ENCODE data around the gene SLIT3.

DNA sequence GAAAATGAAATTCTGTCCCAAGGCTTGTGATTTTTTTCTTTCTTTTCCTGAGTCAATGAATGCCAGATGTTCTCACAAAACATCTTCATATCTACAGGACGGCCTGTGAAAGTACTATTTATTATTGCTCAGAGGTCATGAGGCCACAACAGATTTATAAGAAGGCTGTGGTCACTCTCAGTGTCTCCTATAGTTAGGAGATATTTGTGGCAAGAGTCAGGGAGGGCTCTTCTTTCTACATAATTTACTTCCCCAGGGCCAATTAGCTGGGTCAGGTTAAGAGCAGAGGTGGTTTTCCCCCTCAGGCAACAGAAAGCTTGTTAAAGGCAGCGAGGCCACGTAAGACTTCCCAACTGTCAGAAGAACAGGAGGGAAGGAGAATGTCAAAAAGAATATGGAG is 248.7 kb downstream of the SLIT3 start:
- TF ChIP-seq RFX5 (IDR thresholded peaks at IDR 0.05; ENCODE audit: low read depth, low read length) (no peak), STAG1 (CRISPR knock-in tag; IDR thresholded peaks at IDR 0.05; ENCODE audit: borderline replicate concordance) (no peak), U2AF1 (optimal IDR thresholded peaks at IDR 0.05; ENCODE audit: low read depth, low read length) (no peak), EZH2 (IDR thresholded peaks at IDR 0.05; ENCODE audit: borderline replicate concordance, low read depth, low read length) (no peak), ARHGAP35 (IDR thresholded peaks at IDR 0.05; ENCODE audit: partially characterized antibody) (no peak)
- TF ChIP-seq, protein P1, sequence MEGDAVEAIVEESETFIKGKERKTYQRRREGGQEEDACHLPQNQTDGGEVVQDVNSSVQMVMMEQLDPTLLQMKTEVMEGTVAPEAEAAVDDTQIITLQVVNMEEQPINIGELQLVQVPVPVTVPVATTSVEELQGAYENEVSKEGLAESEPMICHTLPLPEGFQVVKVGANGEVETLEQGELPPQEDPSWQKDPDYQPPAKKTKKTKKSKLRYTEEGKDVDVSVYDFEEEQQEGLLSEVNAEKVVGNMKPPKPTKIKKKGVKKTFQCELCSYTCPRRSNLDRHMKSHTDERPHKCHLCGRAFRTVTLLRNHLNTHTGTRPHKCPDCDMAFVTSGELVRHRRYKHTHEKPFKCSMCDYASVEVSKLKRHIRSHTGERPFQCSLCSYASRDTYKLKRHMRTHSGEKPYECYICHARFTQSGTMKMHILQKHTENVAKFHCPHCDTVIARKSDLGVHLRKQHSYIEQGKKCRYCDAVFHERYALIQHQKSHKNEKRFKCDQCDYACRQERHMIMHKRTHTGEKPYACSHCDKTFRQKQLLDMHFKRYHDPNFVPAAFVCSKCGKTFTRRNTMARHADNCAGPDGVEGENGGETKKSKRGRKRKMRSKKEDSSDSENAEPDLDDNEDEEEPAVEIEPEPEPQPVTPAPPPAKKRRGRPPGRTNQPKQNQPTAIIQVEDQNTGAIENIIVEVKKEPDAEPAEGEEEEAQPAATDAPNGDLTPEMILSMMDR (IDR thresholded peaks at IDR 0.05 in 2 of 3, conservative IDR thresholded peaks at IDR 0.05 in 1 of 3; ENCODE audit: insufficient read depth in 2 of 3, low read depth in 1 of 3, low read length in 3 of 3), result no peak
- TF ChIP-seq, protein P2, sequence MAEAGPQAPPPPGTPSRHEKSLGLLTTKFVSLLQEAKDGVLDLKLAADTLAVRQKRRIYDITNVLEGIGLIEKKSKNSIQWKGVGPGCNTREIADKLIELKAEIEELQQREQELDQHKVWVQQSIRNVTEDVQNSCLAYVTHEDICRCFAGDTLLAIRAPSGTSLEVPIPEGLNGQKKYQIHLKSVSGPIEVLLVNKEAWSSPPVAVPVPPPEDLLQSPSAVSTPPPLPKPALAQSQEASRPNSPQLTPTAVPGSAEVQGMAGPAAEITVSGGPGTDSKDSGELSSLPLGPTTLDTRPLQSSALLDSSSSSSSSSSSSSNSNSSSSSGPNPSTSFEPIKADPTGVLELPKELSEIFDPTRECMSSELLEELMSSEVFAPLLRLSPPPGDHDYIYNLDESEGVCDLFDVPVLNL (CRISPR knock-in tag; IDR thresholded peaks at IDR 0.05; ENCODE audit: low read depth), result no peak
- TF ChIP-seq, protein P3, sequence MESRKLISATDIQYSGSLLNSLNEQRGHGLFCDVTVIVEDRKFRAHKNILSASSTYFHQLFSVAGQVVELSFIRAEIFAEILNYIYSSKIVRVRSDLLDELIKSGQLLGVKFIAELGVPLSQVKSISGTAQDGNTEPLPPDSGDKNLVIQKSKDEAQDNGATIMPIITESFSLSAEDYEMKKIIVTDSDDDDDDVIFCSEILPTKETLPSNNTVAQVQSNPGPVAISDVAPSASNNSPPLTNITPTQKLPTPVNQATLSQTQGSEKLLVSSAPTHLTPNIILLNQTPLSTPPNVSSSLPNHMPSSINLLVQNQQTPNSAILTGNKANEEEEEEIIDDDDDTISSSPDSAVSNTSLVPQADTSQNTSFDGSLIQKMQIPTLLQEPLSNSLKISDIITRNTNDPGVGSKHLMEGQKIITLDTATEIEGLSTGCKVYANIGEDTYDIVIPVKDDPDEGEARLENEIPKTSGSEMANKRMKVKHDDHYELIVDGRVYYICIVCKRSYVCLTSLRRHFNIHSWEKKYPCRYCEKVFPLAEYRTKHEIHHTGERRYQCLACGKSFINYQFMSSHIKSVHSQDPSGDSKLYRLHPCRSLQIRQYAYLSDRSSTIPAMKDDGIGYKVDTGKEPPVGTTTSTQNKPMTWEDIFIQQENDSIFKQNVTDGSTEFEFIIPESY (CRISPR knock-in tag; IDR thresholded peaks at IDR 0.05), result no peak
